HG03045 (cell line): ENCODE measurements around the gene MISP.
"Not testable (repeated sequence)": the region's sequence is repeated elsewhere in the genome, so short reads cannot be mapped to it uniquely, and the experiment has no call there.

Experiments
- ATAC-seq: cut with Tn5 transposase; IDR thresholded peaks from one replicate; pipeline ENCODE4 v1.9.1; 2021; ENCODE audit warnings: mild to moderate bottlenecking, moderate library complexity; ENCODE audit not compliant: unreplicated experiment

The MISP gene

DNA sequence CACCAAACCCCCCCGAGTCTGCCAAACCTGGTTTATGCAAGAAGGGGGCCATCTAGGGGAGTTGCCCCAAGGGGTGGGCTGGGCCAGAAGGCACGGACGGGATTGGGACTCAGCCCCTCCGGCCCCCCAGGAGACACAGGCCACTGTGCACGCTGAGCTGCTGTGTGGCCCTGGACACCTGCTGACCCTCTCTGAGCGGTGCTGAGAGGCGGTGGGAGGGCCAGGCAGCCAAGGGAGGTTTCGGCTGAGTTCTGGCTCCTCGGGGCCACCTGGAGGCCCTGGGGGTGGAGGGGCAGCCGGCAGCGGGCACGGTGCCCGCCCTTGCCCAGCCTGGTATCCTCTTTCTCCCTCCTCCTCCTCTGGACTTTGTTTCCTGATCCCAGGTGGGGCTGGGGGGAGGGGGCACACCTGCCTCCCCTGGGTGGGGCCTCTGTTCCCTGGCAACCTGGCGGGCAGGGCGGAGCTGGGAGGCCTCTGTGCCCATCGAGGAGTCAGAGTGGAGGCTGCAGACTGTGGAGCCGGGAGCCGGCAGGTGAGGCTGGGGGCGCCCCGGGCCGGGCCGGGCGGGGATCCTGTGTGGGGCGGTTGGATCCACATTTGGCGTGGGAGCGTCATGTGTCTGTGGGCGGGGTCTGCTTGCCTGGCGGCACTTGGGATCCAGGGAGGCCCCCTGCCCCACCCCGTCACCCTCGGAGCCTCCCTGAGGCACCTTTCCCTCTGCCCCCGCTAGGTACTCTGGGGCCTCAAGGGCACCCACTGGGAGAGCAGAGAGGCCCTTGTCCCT, at the start of gene MISP:
Gene MISP, plus strand, starts transcription at position 473 of the 784 bp plus-strand sequence. CDS start 5,835 bp downstream, outside the sequence.
- ATAC-seq, result no peak

GRCh38 chr19:702847-703246, 48.1 kb upstream of the MISP start:
- ATAC-seq, result not testable (repeated sequence)

GRCh38 chr19:703329-703650, 47.6 kb upstream of the MISP start:
- no peak for ATAC-seq

GRCh38 chr19:703651-704446, 47.1 kb upstream of the MISP start:
- ATAC-seq, result no peak

DNA sequence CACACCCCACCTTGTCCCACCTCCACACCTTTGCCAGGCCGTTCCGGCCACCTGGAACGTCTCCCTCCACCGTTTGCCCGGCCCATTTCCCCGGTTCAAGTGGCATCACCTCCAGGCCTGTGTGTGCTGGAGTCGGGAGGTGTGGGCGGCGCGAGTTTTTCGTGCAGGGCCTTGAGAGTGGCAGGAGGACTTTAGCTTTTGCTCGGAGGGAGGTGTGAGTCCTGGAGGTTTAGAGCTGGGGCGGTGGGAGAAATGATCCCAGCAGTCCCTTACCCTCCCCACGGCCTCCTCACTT, 46.5 kb upstream of the MISP start:
- ATAC-seq, result no peak

DNA sequence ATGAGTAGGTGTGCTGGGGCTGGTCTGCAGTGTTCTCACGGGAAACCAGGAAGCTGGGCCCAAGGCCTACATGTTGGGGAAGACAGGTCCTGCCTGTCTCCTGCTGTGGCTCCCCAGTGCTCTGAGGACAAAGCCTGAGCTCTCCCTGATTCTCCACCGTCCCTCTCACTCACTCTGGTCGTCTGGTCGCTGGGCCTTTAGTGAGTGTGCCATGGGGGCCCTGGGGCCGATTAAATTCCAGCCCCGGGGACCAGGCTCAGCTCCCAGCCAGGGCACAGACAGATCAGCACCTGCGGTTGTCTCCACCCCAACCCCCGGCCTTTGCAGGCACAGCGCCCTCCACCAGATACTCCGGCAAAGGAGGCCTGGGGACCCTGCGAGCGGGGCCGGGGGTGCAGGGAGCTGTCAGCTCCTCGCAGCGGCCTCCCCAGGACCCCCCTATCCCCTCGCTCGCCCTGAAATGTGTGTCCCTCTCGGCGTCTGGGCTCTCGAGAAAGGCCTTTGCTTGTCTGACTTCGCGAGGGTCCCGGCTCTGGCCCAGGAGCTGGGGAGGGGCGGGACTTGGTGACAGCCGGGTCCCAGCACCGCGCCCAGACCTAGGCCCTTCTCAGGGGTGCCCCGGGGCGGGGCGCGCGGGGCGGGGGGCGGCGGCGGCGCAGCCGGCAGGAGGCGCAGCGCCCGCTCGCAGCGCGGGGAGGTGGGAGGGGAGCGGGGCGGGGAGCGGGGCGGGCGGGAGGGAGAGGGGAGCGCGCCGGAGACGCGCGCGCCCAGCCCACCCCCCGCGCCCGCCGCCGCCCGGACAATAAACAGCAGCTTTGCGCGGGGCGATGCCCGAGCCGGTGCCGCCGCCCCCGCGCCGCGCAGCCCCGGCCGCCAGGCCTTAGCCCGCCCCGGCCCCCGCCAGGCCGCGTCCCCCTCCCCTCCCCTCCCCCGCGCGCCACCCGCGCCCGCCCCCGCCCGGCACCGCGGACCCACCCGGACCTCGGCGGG, 42.5 kb upstream of the MISP start, which contains the start of gene PALM:
Gene PALM, plus strand, starts transcription at position 782 of the 990 bp plus-strand sequence. CDS start 212 bp downstream, outside the sequence.
- no peak for ATAC-seq

DNA sequence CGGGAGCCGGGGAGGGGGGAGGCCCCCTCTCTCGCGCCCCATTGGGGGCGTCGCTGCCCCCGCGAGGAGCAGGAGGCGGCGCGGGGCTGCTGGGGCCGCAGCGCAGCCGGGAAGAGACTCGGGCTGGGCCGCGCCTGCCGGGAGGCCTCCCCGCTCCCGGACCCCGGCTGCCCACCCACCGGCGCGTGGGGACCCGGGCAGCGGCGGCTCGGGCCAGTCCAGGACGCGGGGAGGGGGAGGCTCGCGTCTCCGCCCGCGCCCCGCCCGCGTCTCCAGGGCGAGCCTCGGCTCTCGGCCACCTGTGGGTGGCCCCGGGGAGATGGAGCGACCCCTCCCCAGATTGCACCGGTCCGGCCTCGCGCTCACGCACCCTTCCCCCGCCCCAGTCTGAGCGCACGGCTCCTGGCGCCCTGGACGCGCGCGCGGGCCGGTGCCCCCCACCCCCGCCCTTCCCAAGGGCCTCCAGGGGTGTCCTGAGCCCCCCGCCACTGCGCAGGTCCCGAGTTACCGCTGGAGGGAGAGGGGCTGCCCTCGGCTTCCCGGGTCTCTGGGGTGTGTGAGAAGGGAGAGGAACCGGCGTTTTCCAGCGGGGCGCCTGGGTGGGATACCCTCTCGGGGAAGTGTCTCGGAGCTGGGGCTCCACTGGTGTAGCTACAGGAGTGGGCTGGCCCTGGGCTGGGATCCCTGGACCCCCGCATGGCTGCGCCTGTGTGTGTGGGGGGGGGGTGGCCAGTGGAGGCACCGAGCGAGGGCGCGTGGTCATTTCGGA, 41.5 kb upstream of the MISP start:
- no peak for ATAC-seq

DNA sequence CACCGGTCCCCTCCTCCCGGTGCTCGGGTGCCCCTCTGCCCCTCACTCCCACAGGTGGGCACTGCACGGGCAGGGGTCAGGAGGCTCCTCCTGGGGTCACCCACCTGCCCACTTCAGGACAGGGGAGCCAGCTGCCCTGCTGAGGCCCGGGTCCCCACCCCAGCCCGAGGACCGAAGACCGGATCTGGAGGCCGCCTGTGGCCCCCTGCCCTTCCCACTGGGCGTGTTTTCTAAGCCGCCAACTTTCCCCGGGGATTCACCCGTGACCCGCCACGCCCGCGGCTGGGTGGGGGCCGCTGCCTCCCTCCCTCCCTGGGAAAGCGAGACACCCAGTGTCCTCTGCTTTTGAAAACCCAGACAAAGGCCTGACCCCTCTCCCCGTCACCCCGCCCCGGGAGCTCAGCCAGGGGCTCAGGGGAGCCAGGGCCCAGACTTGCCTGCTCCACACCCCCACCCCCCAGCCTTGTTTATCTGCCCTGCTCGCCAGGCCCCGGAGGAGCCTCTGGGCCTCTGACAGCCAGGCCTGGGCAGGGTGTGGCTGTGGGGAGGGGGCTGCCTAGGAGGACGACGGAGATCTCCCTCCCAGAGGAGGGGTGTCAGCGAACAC, 40.8 kb upstream of the MISP start:
- no peak for ATAC-seq

- ATAC-seq, result no peak
These were observed 40.1 kb upstream of the MISP start for GRCh38 chr19:710767-711166.

GRCh38 chr19:711254-711653, 39.7 kb upstream of the MISP start:
- ATAC-seq, result no peak

GRCh38 chr19:715347-715746, 35.6 kb upstream of the MISP start:
- no peak for ATAC-seq

DNA sequence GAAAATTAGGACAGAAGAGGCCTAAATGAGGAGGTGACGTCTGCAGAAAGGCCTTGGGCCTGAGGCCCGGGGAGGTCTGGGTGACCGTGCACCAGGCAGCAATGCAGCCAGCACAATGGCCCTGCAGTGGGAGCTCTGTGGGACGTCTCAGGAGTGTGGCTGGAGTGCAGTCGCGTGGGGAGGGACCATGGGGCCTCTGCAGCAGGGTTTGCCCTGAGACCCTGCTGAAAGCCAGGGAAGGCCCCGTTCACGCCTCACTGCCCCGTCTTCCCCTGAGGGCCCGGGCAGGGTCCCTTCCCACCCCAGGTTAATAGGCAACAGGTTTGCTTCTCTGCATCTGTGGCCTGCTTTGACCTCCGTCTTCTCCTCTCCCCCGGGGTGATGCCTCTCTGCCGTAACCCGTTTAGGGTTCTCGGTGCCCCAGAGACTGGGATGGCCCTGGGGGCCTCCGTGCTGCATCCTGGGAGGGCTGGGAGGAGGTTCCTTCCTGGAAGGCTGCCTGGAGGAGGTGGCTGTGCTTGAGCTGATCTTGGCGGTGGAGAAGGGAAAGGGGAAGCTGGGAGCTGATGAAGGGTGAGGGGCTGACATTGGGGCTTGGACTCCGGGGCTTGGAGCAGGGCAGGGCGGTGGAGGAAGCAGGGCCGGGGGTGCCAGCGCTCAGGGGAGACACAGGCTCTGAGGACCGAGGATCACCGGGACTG, 32.5 kb upstream of the MISP start:
- ATAC-seq, result no peak

DNA sequence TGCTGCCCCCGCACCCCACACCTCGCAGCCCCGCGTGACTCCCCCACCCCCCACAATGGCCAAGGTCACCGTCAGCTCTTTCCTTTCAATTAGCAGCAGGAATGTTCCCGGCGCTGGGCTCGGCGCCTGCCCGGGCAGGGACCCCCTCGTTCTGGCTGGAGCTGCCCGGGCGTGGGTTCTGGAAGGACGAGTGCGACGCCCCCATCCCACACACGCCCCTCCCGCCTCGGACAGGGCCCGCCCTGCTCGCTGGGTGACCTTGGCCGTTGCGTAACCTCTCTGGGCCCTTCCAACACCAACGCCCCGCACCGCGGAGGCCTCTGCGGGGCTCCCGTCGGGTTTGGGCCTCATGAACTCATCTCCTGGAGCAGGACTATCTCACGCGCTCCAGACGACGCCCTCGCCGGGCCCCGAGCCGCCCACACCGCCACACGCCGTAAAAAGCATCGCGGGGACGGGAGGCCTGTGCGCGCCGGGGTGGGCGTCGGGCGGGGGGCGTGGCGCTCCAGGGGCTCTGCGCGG, 31.9 kb upstream of the MISP start:
- ATAC-seq, result no peak

- ATAC-seq, result no peak
These were observed 31.1 kb upstream of the MISP start for GRCh38 chr19:719636-720344.

DNA sequence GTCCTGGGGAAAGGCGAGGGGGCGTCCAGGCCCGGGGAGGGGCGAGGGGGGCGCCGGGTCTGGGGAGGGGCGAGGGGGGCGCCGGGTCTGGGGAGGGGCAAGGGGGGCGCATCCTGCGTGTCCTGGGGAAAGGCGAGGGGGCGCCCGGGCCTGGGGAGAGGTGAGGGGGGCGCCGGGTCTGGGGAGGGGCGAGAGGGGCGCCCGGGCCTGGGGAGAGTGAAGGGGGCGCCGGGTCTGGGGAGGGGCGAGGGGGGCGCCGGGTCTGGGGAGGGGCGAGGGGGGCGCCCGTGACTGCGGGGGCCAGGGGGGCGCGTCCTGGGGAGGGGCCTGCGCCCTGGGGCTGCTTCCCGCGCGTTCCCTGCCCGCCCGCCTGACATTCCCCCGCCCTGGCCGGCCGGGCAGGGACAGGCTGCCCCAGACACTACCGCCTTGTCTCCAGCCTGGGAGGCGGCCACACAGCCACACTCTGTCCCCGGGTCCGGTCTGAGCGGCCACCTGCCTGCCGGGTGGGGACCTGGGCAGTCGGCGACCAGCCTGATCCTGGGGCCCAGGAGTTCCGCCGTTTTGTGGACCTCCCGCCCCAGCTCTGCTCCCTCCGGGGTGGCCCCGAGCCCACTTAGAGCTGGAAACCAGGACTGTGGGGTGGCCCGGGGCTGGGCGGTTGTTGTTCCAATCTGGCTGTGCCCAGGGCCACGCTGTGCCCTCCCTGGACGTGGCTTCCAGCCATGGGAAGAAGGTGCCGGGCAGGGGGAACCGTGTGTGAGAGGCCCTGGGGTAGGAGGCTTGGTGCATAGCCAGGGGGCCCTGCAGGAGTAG, 30.4 kb upstream of the MISP start:
- no peak for ATAC-seq

DNA sequence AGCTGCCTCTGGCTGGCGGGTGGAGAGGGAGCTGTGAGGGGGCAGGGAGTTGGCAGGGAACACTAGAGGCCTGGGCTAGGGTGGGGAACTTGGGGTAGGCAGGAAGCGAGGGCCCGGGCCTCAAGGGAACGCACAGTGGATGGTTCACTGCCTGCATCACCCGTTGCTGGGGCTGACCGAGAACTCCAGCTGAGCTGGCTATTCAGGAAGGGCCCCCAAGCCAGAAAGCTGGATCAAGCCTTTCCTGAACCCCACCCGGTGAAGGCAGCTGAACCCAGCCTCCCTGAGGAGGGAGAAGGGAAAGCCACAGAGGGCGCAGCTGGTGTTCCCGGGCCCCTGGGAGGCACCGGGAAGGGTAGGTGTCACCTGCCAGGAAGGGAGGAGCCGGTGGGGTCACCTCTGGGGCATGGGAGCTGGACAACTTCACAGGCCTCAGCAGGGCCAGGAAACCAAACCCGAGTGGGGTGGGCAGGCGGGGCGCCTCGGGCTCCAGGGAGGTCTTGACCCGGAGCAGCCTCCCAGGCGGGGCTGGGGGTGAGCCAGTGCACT, 28.3 kb upstream of the MISP start:
- no peak for ATAC-seq

GRCh38 chr19:723247-723646, 27.7 kb upstream of the MISP start:
- ATAC-seq, result no peak
